NT2/D1 (cell line): ENCODE data around the gene GCLC.

ENCODE experiments used
- SUZ12 ChIP-seq: IDR thresholded peaks from 2 replicates; pipeline ENCODE4 v1.6.1; 2011; ENCODE audit not compliant: insufficient read length, insufficient read depth; ENCODE audit errors: extremely low read depth
- YY1 ChIP-seq: IDR thresholded peaks from 2 replicates; pipeline ENCODE4 v1.6.1; 2011; ENCODE audit not compliant: insufficient read length, insufficient read depth
- ZNF274 ChIP-seq: IDR thresholded peaks from 2 replicates; pipeline ENCODE4 v1.6.1; 2011; ENCODE audit warnings: mild to moderate bottlenecking, low read depth, low read length

DNA sequence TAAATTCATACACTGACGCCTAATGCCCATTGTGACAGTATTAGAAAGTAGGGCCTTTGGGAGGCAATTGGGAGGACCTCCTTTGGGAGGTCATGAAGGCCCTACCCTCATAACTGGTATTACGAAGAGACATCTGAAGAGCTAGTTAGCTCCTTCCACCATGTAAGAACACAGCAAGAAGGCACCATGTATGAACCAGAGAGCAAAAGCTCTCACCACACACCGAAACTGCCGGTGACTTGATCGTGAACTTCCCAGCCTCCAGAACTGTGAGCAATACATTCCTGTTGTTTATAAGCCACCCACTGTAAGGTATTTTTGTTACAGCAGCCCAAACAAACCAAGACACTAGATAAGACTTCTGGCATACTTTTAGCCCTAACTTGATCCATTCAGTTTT, 41.8 kb downstream of the GCLC start:
- TF ChIP-seq YY1 (no peak), ZNF274 (no peak), SUZ12 (no peak)
